Measurements from ENCODE around the gene FRMD4A.

The FRMD4A gene

GRCh38 chr10:14186245-14186644 lies 144.5 kb downstream of the FRMD4A start:
- no peak for DNase-seq (ENCODE audit: low read depth)

- DNase-seq (ENCODE audit: low read depth): no peak
Measured at GRCh38 chr10:14185316-14186045, 145.2 kb downstream of the FRMD4A start.

- DNase-seq (ENCODE audit: low read depth): no peak
Measured at GRCh38 chr10:14184841-14185315, 145.8 kb downstream of the FRMD4A start.

- no peak for DNase-seq (ENCODE audit: low read depth)
Measured at GRCh38 chr10:14182781-14183180, 147.9 kb downstream of the FRMD4A start.

GRCh38 chr10:14181567-14181936 lies 149.2 kb downstream of the FRMD4A start:
- DNase-seq (ENCODE audit: low read depth): no peak

GRCh38 chr10:14180911-14181566 lies 149.7 kb downstream of the FRMD4A start:
- DNase-seq (ENCODE audit: low read depth): no peak

- no peak for DNase-seq (ENCODE audit: low read depth)
Measured at GRCh38 chr10:14179251-14179650, 151.5 kb downstream of the FRMD4A start.

GRCh38 chr10:14173706-14174594 lies 156.8 kb downstream of the FRMD4A start:
- no peak for DNase-seq (ENCODE audit: low read depth)

- DNase-seq (ENCODE audit: low read depth): no peak
Measured at GRCh38 chr10:14173391-14173705, 157.4 kb downstream of the FRMD4A start.

GRCh38 chr10:14172336-14172950 lies 158.3 kb downstream of the FRMD4A start:
- no peak for DNase-seq (ENCODE audit: low read depth)

GRCh38 chr10:14171336-14171735 lies 159.4 kb downstream of the FRMD4A start:
- no peak for DNase-seq (ENCODE audit: low read depth)

GRCh38 chr10:14163377-14164086 lies 167.2 kb downstream of the FRMD4A start:
- DNase-seq (ENCODE audit: low read depth): no peak

GRCh38 chr10:14162629-14163344 lies 167.9 kb downstream of the FRMD4A start:
- DNase-seq (ENCODE audit: low read depth): no peak

- no peak for DNase-seq (ENCODE audit: low read depth)
Measured at GRCh38 chr10:14162061-14162460, 168.7 kb downstream of the FRMD4A start.

- DNase-seq (ENCODE audit: low read depth): no peak
Measured at GRCh38 chr10:14160299-14160698, 170.4 kb downstream of the FRMD4A start.

- no peak for DNase-seq (ENCODE audit: low read depth)
Measured at GRCh38 chr10:14158575-14158974, 172.1 kb downstream of the FRMD4A start.

GRCh38 chr10:14156104-14156503 lies 174.6 kb downstream of the FRMD4A start:
- DNase-seq (ENCODE audit: low read depth): no peak

- no peak for DNase-seq (ENCODE audit: low read depth)
Measured at GRCh38 chr10:14153570-14154055, 177.1 kb downstream of the FRMD4A start.

- no peak for DNase-seq (ENCODE audit: low read depth)
Measured at GRCh38 chr10:14151571-14151970, 179.2 kb downstream of the FRMD4A start.

- DNase-seq (ENCODE audit: low read depth): no peak
Measured at GRCh38 chr10:14150526-14150925, 180.2 kb downstream of the FRMD4A start.

GRCh38 chr10:14146501-14146900 lies 184.2 kb downstream of the FRMD4A start:
- no peak for DNase-seq (ENCODE audit: low read depth)

All from stimulated activated CD8-positive, alpha-beta memory T cell treated with anti-CD3 and anti-CD28 coated beads, Interleukin-12 subunit alpha, Interleukin-12 subunit beta, amount 100 ng/mL, for 1 hour (primary cell).